GM12878 (cell line): ENCODE results near the gene APCDD1L.

Source experiments
- CTCF ChIP-seq, 3 experiments: IDR thresholded peaks in 2 of 3; conservative IDR thresholded peaks in 1 of 3; 2 replicates each; pipeline ENCODE4 v1.5.1; 2011; ENCODE audit warnings: low read depth in 3 of 3, low read length in 3 of 3, mild to moderate bottlenecking in 3 of 3, control low read depth in 2 of 3, moderate library complexity in 2 of 3, inconsistent platforms in 1 of 3, mixed read lengths in 1 of 3; ENCODE audit not compliant: control insufficient read depth in 2 of 3, insufficient read depth in 1 of 3; ENCODE audit errors: extremely low read depth in 1 of 3
- EED ChIP-seq: sonication (generic); IDR thresholded peaks from 2 replicates; pipeline ENCODE4 v1.6.1; 2016; ENCODE audit warnings: antibody characterized with exemption, low read depth
- RAD21 ChIP-seq: IDR thresholded peaks from 2 replicates; pipeline ENCODE4 v1.6.1; 2011; ENCODE audit warnings: mild to moderate bottlenecking, low read depth, low read length, moderate library complexity; ENCODE audit not compliant: insufficient read depth
- TAF1 ChIP-seq: IDR thresholded peaks from 2 replicates; pipeline ENCODE4 v1.6.1; 2011; ENCODE audit warnings: mild to moderate bottlenecking, low read depth, low read length, borderline replicate concordance
- TF ChIP-seq, protein P1 (sequence below): fragments of 450-650 bp; formaldehyde crosslinking; IDR thresholded peaks from 2 replicates; pipeline ENCODE4 v1.4.0; 2020; ENCODE audit warnings: mild to moderate bottlenecking, moderate library complexity
- TF ChIP-seq, protein P2 (sequence below): IDR thresholded peaks from 2 replicates; pipeline ENCODE4 v1.6.1; 2011; ENCODE audit warnings: low read depth, low read length, improper control_type of control experiment, borderline replicate concordance

- no peak for TF ChIP-seq CTCF (IDR thresholded peaks at IDR 0.05 in 2 of 3, conservative IDR thresholded peaks at IDR 0.05 in 1 of 3; ENCODE audit: control insufficient read depth in 2 of 3, extremely low read depth in 1 of 3, insufficient read depth in 1 of 3, low read depth in 3 of 3, low read length in 3 of 3)
- TF ChIP-seq, protein P1, sequence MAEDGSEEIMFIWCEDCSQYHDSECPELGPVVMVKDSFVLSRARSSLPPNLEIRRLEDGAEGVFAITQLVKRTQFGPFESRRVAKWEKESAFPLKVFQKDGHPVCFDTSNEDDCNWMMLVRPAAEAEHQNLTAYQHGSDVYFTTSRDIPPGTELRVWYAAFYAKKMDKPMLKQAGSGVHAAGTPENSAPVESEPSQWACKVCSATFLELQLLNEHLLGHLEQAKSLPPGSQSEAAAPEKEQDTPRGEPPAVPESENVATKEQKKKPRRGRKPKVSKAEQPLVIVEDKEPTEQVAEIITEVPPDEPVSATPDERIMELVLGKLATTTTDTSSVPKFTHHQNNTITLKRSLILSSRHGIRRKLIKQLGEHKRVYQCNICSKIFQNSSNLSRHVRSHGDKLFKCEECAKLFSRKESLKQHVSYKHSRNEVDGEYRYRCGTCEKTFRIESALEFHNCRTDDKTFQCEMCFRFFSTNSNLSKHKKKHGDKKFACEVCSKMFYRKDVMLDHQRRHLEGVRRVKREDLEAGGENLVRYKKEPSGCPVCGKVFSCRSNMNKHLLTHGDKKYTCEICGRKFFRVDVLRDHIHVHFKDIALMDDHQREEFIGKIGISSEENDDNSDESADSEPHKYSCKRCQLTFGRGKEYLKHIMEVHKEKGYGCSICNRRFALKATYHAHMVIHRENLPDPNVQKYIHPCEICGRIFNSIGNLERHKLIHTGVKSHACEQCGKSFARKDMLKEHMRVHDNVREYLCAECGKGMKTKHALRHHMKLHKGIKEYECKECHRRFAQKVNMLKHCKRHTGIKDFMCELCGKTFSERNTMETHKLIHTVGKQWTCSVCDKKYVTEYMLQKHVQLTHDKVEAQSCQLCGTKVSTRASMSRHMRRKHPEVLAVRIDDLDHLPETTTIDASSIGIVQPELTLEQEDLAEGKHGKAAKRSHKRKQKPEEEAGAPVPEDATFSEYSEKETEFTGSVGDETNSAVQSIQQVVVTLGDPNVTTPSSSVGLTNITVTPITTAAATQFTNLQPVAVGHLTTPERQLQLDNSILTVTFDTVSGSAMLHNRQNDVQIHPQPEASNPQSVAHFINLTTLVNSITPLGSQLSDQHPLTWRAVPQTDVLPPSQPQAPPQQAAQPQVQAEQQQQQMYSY (CRISPR knock-in tag): no peak
- TF ChIP-seq TAF1: no peak
- TF ChIP-seq EED: no peak
- TF ChIP-seq, protein P2, sequence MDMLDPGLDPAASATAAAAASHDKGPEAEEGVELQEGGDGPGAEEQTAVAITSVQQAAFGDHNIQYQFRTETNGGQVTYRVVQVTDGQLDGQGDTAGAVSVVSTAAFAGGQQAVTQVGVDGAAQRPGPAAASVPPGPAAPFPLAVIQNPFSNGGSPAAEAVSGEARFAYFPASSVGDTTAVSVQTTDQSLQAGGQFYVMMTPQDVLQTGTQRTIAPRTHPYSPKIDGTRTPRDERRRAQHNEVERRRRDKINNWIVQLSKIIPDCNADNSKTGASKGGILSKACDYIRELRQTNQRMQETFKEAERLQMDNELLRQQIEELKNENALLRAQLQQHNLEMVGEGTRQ: no peak
- TF ChIP-seq RAD21: no peak
Observed at GRCh38 chr20:58461899-58462298, 53.3 kb downstream of the APCDD1L start.
